Measurements from ENCODE around the gene PRDM4. TPM values are rescaled to one million over a fixed set of nuclear protein-coding genes. Genes with fewer than 3 reads are reported as not detected.

The PRDM4 gene
- 10 to 100 TPM; 20.3 to 45.4 (median 31.3) TPM for total RNA-seq

DNA sequence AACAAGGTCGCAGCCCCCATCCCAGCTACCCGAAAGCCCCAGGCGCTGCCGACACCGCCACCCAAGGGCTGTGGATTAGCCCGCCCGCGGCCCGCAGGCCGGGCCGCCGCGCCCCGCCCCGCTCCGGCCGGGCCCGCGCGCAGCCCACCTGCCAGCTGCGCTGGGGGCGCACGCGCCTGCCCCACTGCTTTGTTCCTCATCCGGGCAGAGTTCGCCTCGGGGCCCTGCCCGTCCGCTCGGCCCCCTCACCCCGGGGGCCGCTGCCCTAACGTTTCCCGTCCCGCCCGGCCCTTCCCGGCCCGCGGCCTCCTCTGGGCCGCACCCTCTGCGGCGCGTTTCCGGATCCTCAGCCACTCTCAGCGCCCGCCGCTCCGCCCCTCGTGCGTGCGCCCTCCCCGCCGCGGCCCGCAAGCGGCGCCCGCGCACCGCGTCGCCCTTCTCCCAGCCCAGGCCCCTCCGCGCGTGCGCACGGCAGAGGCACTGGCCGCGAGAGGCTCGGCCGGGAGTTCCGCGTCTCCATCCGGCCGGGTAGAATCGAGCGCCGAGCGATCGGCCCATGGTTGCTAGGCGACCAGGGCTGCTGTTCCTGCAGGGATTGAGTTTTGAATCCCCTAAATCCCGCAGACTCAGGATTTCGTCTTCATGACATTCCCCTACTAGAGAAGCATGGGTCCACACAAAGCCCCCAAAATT, at the start of gene PRDM4:
TSS of gene PRDM4 (minus strand) at position 329 of the 693 bp plus-strand sequence. CDS start 622 bp downstream, outside the sequence.
- WGBS, 10 experiments: 0 to 1% (median 0%) methylated on average over 1 to 15 of the region's 83 CpGs; no CpG with 5 or more reads in 4 of the 10 experiments
- in situ Hi-C loops (cut with MboI; ENCODE audit: low pct_unique_long_range_greater_than_20kb in 2 of 9, low sequenced_read_pairs in 9 of 9, unreplicated experiment in 9 of 9): loop anchor here in 1 of 9 experiments (25.0 kb wide), 1 partner anchor 126 kb away; no protein-coding TSS in a partner anchor
- peaks cover 2 to 10% of the 10 kb centered on the region in 2 donors for H3K4me1 ChIP-seq (replicated peaks in 1 of 2)
- peak within 1 kb of the TSS; percentile 88 to 89 for H3K27ac ChIP-seq
- peak within 1 kb of the TSS; percentile 68 to 81 (median 75) for H3K4me3 ChIP-seq
- peak; percentile 86 to 96 (median 92) for ATAC-seq (replicated peaks in 6 of 8)

GRCh38 chr12:107807471-107808150, 46.7 kb upstream of the PRDM4 start:
- whole genome bisulfite sequencing, 10 experiments: 8 to 45% (median 26%) methylated on average over 1 to 3 of the region's 3 CpGs; no CpG with 5 or more reads in 3 of the 10 experiments
- Histone ChIP-seq H3K27ac (no peak overlapping the region), H3K4me1 (replicated peaks in 1 of 2) (no peaks in the 10 kb centered on the region), H3K4me3 (no peak overlapping the region)
- in situ Hi-C loops (cut with MboI; ENCODE audit: low pct_unique_long_range_greater_than_20kb in 2 of 9, low sequenced_read_pairs in 9 of 9, unreplicated experiment in 9 of 9): no loop called here
- ATAC-seq (replicated peaks in 6 of 8): no peak

GRCh38 chr12:107805488-107806180, 44.7 kb upstream of the PRDM4 start:
- Histone ChIP-seq H3K4me3 (no peak overlapping the region), H3K4me1 (replicated peaks in 1 of 2) (no peaks in the 10 kb centered on the region), H3K27ac (no peak overlapping the region)
- WGBS, 10 experiments: 34 to 100% (median 90%) methylated on average over 1 to 8 of the region's 22 CpGs; no CpG with 5 or more reads in 6 of the 10 experiments
- in situ Hi-C loops (cut with MboI; ENCODE audit: low pct_unique_long_range_greater_than_20kb in 2 of 9, low sequenced_read_pairs in 9 of 9, unreplicated experiment in 9 of 9): no loop called here
- ATAC-seq (replicated peaks in 6 of 8): no peak

GRCh38 chr12:107803092-107803491, 42.2 kb upstream of the PRDM4 start:
- H3K4me3 ChIP-seq: no peak overlapping the region
- in situ Hi-C loops (cut with MboI; ENCODE audit: low pct_unique_long_range_greater_than_20kb in 2 of 9, low sequenced_read_pairs in 9 of 9, unreplicated experiment in 9 of 9): no loop called here
- WGBS, 10 experiments: 0 to 67% (median 28%) methylated on average over 1 to 3 of the region's 3 CpGs
- no peaks in the 10 kb centered on the region for H3K4me1 ChIP-seq (replicated peaks in 1 of 2)
- ATAC-seq (replicated peaks in 6 of 8): no peak
- no peak overlapping the region for H3K27ac ChIP-seq

DNA sequence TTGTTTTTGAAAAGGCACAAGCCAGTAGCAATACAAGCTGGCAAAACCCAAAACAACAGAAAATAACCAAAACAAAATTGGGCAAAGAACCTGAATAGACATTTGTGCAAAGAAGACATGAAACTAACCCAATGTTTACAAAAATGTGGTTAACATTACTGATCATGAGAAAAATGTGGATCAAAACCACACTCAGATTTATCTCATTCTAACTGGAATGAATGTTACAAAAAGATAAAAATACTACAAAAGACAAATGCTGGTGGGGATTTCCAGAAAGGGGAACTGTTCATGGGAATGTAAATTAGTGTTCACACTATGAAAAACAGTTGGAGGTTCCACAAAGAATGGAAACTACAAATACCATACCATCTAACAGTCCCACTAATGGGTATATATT, 40.2 kb upstream of the PRDM4 start:
- H3K4me3 ChIP-seq: no peak overlapping the region
- in situ Hi-C loops (cut with MboI; ENCODE audit: low pct_unique_long_range_greater_than_20kb in 2 of 9, low sequenced_read_pairs in 9 of 9, unreplicated experiment in 9 of 9): no loop called here
- no peak for ATAC-seq (replicated peaks in 6 of 8)
- H3K4me1 ChIP-seq (replicated peaks in 1 of 2): no peaks in the 10 kb centered on the region
- H3K27ac ChIP-seq: no peak overlapping the region

DNA sequence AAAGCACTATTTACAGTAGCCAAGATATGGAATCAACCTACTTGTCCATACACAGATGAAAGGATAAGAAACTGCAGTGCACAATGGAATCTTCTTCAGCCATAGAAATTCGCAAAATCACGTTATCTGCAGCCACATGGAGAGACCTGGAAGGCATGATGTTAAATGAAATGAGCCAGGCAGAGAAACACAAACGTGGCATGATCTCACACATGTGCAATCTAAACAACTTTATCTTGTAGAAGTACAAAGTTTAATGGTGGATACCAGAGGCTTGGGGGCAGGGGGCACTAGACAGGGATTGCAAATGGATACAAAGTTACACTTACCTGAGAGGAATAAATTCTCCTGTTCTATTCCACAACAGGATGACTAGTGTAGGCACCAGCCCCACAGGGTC, 37.6 kb upstream of the PRDM4 start:
- WGBS, 10 experiments: 0 to 73% (median 37%) methylated on average over 1 to 3 of the region's 3 CpGs; no CpG with 5 or more reads in 3 of the 10 experiments

DNA sequence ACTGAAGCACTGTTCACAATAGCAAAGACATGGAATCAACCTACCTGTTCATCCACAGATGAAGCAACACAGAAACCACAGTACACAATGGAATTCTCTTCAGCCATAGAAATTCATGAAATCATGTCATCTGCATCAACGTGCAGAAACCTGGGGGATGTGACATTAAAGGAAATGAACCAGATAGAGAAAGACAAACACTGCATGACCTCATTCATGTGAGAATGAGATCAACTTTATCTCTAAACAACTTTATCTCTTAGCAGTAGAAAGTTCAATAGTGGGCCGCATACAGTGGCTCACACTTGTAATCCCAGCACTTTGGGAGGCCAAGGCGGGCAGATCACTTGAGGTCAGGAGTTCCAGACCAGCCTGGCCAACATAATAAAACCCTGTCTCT, 33.5 kb upstream of the PRDM4 start:
- H3K27ac ChIP-seq: no peak overlapping the region
- 0 to 83% (median 44%) methylated on average over 1 to 3 of the region's 3 CpGs; no CpG with 5 or more reads in 3 of the 10 experiments for WGBS, 10 experiments
- H3K4me3 ChIP-seq: no peak overlapping the region
- H3K4me1 ChIP-seq (replicated peaks in 1 of 2): no peaks in the 10 kb centered on the region
- ATAC-seq (replicated peaks in 6 of 8): no peak
- in situ Hi-C loops (cut with MboI; ENCODE audit: low pct_unique_long_range_greater_than_20kb in 2 of 9, low sequenced_read_pairs in 9 of 9, unreplicated experiment in 9 of 9): no loop called here

More for the DNA sequence above, 37.6 kb upstream of the PRDM4 start:
- Histone ChIP-seq H3K4me3 (no peak overlapping the region), H3K27ac (no peak overlapping the region), H3K4me1 (replicated peaks in 1 of 2) (no peaks in the 10 kb centered on the region)
- no peak for ATAC-seq (replicated peaks in 6 of 8)
- in situ Hi-C loops (cut with MboI; ENCODE audit: low pct_unique_long_range_greater_than_20kb in 2 of 9, low sequenced_read_pairs in 9 of 9, unreplicated experiment in 9 of 9): no loop called here

- ATAC-seq (replicated peaks in 6 of 8): no peak
- in situ Hi-C loops (cut with MboI; ENCODE audit: low pct_unique_long_range_greater_than_20kb in 2 of 9, low sequenced_read_pairs in 9 of 9, unreplicated experiment in 9 of 9): no loop called here
- H3K4me1 ChIP-seq (replicated peaks in 1 of 2): no peaks in the 10 kb centered on the region
- no peak overlapping the region for H3K4me3 ChIP-seq
- no peak overlapping the region for H3K27ac ChIP-seq
- WGBS, 10 experiments: 0 to 78% (median 38%) methylated on average over 1 of the region's 1 CpG; no CpG with 5 or more reads in 3 of the 10 experiments
These were observed 30.6 kb upstream of the PRDM4 start for GRCh38 chr12:107791465-107792089.

DNA sequence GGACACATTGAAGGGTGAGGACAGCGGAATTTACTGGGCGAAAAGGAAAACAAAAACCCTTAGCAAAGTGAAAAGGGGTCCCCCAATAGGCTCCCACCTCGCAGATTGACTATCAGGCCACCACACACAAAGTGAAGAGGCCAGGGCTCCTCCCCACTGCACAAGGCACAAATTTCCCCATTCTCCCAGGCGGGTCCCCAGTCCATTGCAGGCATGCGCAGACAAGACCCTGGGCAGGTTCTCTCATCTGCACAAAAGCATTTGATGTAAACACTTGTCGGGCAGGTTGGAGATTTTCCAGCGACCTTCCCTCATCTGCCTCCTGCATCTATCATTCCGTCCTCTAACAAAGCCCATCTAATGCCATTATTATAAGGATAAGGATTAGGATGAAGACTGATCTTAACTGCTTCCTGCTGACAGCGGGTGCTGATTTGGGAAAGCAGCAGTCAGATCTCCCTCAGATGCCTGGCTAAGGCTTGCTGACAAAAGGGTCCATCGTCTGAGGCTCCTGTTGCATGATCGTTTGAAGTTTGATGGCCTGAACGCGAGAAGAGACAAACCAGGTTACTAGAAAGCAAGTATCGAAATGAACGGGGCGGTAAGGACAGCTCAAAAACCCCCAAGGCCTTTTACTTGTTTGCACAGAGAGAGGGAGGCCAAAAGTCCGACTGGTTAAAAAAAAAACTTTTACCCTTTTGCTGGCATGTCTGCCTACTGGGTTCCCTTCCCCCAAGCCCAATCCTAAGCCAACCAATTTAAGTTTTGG, 27.9 kb upstream of the PRDM4 start:
- no peak for ATAC-seq (replicated peaks in 6 of 8)
- H3K27ac ChIP-seq: no peak overlapping the region
- WGBS, 10 experiments: 0 to 69% (median 45%) methylated on average over 1 to 16 of the region's 17 CpGs; no CpG with 5 or more reads in 2 of the 10 experiments
- in situ Hi-C loops (cut with MboI; ENCODE audit: low pct_unique_long_range_greater_than_20kb in 2 of 9, low sequenced_read_pairs in 9 of 9, unreplicated experiment in 9 of 9): no loop called here
- no peaks in the 10 kb centered on the region for H3K4me1 ChIP-seq (replicated peaks in 1 of 2)
- H3K4me3 ChIP-seq: no peak overlapping the region

DNA sequence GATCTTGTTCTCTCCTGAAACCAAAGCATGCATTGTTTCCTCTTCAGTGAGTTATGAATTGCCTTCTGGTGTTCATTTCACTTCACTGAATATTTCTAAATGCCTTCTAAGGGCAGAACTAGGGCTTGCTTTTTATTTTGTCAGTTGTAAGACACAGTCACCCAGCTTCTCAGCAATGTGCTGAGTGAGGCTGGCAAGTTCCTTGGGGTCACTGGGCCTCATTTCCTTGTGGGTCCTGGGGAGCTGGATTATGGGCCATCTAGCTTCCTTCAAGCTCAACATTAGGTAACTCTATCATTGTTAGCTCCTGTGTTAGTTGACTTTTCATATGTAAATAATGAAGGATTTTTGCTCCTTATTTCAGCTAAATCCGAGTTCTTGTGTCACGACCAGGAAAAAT, 27.3 kb upstream of the PRDM4 start:
- H3K4me1 ChIP-seq (replicated peaks in 1 of 2): no peaks in the 10 kb centered on the region
- in situ Hi-C loops (cut with MboI; ENCODE audit: low pct_unique_long_range_greater_than_20kb in 2 of 9, low sequenced_read_pairs in 9 of 9, unreplicated experiment in 9 of 9): no loop called here

DNA sequence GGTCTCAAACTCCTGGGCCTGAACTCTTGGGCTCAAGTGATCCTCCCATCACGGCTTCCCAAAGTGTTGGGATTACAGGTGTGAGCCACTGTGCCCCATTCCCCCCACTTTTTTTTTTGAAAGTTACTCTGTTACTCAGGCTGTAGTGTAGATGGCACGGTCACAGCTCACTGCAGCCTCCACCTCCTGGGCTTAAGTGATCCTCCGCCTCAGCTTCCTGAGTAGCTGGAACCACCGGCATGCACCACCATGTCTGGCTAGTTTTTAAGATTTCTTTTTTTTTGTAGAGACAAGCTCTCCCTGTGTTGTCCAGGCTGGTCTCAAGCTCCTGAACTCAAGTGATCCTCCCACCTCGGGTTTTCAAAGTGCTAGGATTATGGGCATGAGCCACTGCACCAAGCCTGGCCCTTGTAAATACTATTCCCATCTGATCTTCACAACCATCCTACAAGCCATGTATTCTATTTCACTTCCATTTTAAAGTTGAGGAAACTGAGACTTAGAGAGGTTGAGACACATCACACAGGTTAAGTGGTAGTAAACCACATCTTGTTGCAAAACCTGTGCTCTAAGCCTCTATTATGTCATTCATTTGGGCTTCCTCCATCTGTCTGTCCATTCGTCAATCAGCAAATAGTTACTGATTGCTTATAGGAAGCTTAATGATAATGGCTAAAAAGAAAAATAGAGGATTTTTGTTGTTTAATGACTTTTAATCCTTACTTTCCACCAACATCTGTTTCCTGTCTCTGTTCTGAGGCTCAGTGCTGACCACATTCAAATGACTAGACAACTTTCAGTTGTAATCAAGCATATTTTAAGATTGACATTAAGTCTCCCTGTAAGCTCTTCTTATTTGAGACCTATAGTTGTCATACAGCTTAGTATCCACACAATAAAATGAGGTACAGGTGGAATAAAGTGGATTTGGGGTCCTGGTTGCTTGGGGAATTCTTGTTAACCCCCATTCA, 22.8 kb upstream of the PRDM4 start:
- H3K4me3 ChIP-seq: no peak overlapping the region
- 0 to 100% (median 75%) methylated on average over 1 to 4 of the region's 6 CpGs; no CpG with 5 or more reads in 1 of the 10 experiments for WGBS, 10 experiments
- no peak for ATAC-seq (replicated peaks in 6 of 8)

More for the DNA sequence above, 27.3 kb upstream of the PRDM4 start:
- ATAC-seq (replicated peaks in 6 of 8): no peak
- no peak overlapping the region for H3K4me3 ChIP-seq
- H3K27ac ChIP-seq: no peak overlapping the region
- WGBS, 10 experiments: 53 to 80% (median 70%) methylated on average over 2 of the region's 2 CpGs; no CpG with 5 or more reads in 4 of the 10 experiments

More for the DNA sequence above, 22.8 kb upstream of the PRDM4 start:
- Histone ChIP-seq H3K27ac (no peak overlapping the region), H3K4me1 (replicated peaks in 1 of 2) (no peaks in the 10 kb centered on the region)
- in situ Hi-C loops (cut with MboI; ENCODE audit: low pct_unique_long_range_greater_than_20kb in 2 of 9, low sequenced_read_pairs in 9 of 9, unreplicated experiment in 9 of 9): no loop called here

Measured in motor neuron (in vitro differentiated cells).